ENCODE results near the gene MAMLD1. TPM values are rescaled to one million over a fixed set of nuclear protein-coding genes. Genes with fewer than 3 reads are reported as not detected.

Gene MAMLD1
- total RNA-seq, 1 experiment from 2014 or later, result 0.48 TPM

- peaks cover 45 to 55% of the 10 kb centered on the region in 2 experiments for H3K9me3 Mint-ChIP-seq
- no peaks in the 10 kb centered on the region for H3K23me2 ChIP-seq (ENCODE audit: insufficient read length, low read depth, low read length, poor library complexity, severe bottlenecking)
- H2BK120ac ChIP-seq (ENCODE audit: low read depth, low read length, poor library complexity, severe bottlenecking), result no peak overlapping the region
- H2AFZ ChIP-seq (ENCODE audit: low read length), result no peak overlapping the region
- no peaks in the 10 kb centered on the region for H3K27me3 ChIP-seq (ENCODE audit: insufficient read depth, low read length)
- H3K27ac ChIP-seq (ENCODE audit: insufficient read length, low read depth, low read length), result no peak overlapping the region
- no peak for TF ChIP-seq CTCF (conservative IDR thresholded peaks at IDR 0.05)
- H3K4ac ChIP-seq (ENCODE audit: low read depth, low read length), result no peak overlapping the region
- H3K27me3 Mint-ChIP-seq (ENCODE audit: low read depth), result peaks cover 3% of the 10 kb centered on the region; the same call in 1 of the 2 replicates
- H3K18ac ChIP-seq (ENCODE audit: insufficient read length, low read depth, low read length), result no peak overlapping the region
- no peak overlapping the region for H3K23ac ChIP-seq (ENCODE audit: insufficient read length, low read depth, low read length)
- DNase-seq, result no peak
- no peak overlapping the region for H2BK20ac ChIP-seq (ENCODE audit: low read depth, low read length, poor library complexity, severe bottlenecking)
- no peaks in the 10 kb centered on the region; a peak in 2 of 7 replicates for H3K36me3 Mint-ChIP-seq (ENCODE audit: insufficient read depth in 1 of 3, low read depth in 3 of 3)
- no peak overlapping the region for H3K4me3 Mint-ChIP-seq
- H3K4me1 Mint-ChIP-seq, result peaks cover 7 to 8% of the 10 kb centered on the region in 2 experiments
- H3K27ac Mint-ChIP-seq, result no peak overlapping the region
- H3K79me2 ChIP-seq (ENCODE audit: insufficient read depth, low read length), result no peaks in the 10 kb centered on the region
- no peak overlapping the region for H2BK5ac ChIP-seq (ENCODE audit: insufficient read length, low read length)
- H3K56ac ChIP-seq (ENCODE audit: insufficient read length, low read depth, low read length), result no peak overlapping the region
- no peaks in the 10 kb centered on the region; the same call in 1 of the 2 replicates for H3K4me1 ChIP-seq (ENCODE audit: insufficient read depth, low read length)
- H2BK15ac ChIP-seq (ENCODE audit: low read depth, low read length), result no peak overlapping the region
- no peak overlapping the region for H2AK5ac ChIP-seq (ENCODE audit: insufficient read length, low read length)
- no peak overlapping the region for H3K9ac ChIP-seq (ENCODE audit: extremely low read depth, insufficient read length, low read length)
- H4K20me1 ChIP-seq (ENCODE audit: control insufficient read depth, insufficient read depth, insufficient read length), result no peaks in the 10 kb centered on the region
- WGBS (ENCODE audit: extremely low coverage, insufficient read length, low lambda C conversion rate), result no CpG with 5 or more reads among the region's 2 CpGs
- H3K79me1 ChIP-seq (ENCODE audit: insufficient read depth, low read depth, low read length, poor library complexity, severe bottlenecking), result no peaks in the 10 kb centered on the region
- H4K8ac ChIP-seq (replicated peaks; ENCODE audit: insufficient read length, low read depth, low read length), result no peak overlapping the region
- H3K9me3 ChIP-seq (ENCODE audit: control insufficient read depth, low read depth, low read length), result no peaks in the 10 kb centered on the region
- H3K14ac ChIP-seq (ENCODE audit: insufficient read depth, low read length), result no peak overlapping the region
- H4K91ac ChIP-seq (ENCODE audit: insufficient read length, low read depth, low read length), result no peak overlapping the region
- no peak overlapping the region for H4K5ac ChIP-seq (ENCODE audit: insufficient read length, low read depth, low read length)
- H3T11ph ChIP-seq (ENCODE audit: low read length), result no peak overlapping the region
- no peak overlapping the region for H3K4me2 ChIP-seq (ENCODE audit: insufficient read depth, insufficient read length, low read length)
- H2BK12ac ChIP-seq (ENCODE audit: insufficient read length, low read depth, low read length), result no peak overlapping the region
These were observed 51.1 kb downstream of the MAMLD1 start for GRCh38 chrX:150414228-150414627.
